NCI-H146 (cell line): ENCODE results near the gene ELL.
"Not testable (repeated sequence)": the region's sequence is repeated elsewhere in the genome, so short reads cannot be mapped to it uniquely, and the experiment has no call there.

ENCODE experiments used
- DNase-seq: peaks from one replicate; lab custom pipeline; 2025; lab: John Stamatoyannopoulos, UW

Gene ELL

DNA sequence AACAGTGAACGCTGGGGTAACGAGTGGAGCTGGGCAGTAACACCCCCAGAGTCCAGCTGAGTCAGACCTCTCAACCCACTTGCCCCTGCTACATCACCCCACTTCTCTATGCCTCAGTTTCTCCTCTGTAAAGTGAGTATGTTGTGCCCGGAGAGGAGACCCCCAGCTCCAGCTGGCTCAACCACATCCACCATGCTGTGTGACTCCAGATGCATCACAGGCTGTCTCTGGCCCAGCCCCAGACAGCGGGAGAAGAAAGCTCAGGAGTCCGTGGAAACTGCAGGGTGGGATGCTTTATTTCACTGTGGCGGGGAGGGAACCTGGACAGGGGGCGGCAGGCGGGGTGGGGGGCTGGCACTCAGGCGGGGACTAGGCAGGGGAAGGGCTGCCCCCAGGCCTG is 9.6 kb upstream of the ELL start:
- no peak for DNase-seq

DNA sequence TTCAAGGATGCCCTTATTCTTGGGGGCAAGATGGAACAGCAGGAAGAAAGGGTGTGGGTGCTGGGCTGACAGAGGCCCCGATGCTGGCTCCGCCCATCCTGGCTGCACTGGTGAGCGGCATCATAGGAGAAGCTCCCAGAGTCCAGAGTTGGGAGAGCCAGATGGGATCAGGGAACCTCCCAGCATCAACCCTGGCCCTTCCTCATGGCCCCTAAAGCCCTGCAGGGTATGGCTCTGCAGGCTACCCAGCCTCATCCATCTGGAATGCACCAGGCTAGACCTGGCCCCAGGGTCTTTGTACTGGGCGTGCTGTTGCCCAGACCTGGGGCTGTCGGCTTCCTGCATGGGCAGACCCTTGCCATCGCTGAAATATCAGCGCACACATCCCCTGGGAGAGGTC is 7.9 kb upstream of the ELL start:
- no peak for DNase-seq

DNA sequence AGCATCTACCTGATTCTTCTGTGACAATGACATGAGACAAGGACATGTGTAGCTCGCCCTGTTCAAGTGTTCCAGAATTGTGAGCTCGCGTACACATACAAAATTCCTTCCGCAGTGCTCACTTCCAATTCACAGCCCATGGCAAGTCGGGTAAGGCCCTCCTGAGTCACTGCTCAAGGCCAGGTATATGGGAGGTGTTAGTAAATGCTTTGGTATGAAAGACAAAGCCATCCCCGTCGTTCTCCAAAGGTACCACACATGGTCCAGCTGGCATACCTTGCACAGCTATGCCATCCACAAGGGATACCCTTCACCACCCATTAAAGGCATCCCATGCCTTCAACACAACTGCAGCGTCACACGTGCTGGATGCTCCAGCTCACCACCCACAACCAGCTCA is 4.4 kb upstream of the ELL start:
- no peak for DNase-seq

DNA sequence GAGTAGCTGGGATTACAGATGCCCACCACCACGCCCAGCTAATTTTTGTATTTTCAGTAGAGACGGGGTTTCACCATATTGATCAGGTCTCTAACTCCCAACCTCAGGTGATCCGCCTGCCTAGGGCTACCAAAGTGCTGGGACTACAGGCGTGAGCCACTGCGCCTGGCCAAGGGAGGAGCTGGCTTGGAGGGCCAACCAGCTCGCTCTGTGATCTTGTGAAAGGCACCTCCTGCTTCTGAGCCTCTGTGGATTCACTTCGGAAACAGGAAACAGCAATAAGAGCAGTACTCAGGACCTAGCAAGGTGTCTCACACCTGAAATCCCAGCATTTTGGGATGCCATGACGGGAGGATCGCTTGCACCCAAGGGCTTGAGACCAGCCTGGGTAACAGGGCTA is 2.0 kb upstream of the ELL start:
- no peak for DNase-seq

DNA sequence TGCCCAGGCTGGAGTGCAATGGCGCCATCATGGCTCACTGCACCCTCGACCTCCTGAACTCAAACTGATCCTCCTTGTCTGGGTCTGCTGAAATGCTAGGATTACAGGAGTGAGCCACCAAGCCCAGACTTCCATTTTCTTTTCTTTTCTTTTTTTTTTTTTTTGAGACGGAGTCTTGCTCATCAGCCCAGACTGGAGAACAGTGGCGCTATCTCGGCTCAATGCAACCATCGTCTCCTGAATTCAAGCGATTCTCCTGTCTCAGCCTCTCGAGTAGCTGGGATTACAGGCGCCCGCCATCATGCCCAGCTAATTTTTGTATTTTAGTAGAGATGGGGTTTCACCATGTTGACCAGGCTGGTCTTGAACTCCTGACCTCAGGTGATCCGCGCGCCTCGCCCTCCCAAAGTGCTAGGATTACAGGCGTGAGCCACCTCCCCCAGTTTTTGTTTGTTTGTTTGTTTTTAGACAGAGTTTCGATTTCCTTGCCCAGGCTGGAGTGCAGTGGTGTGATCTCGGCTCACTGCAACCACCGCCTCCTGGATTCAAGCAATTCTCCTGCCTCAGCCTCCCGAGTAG is 1.1 kb upstream of the ELL start:
- not testable (repeated sequence) for DNase-seq

DNA sequence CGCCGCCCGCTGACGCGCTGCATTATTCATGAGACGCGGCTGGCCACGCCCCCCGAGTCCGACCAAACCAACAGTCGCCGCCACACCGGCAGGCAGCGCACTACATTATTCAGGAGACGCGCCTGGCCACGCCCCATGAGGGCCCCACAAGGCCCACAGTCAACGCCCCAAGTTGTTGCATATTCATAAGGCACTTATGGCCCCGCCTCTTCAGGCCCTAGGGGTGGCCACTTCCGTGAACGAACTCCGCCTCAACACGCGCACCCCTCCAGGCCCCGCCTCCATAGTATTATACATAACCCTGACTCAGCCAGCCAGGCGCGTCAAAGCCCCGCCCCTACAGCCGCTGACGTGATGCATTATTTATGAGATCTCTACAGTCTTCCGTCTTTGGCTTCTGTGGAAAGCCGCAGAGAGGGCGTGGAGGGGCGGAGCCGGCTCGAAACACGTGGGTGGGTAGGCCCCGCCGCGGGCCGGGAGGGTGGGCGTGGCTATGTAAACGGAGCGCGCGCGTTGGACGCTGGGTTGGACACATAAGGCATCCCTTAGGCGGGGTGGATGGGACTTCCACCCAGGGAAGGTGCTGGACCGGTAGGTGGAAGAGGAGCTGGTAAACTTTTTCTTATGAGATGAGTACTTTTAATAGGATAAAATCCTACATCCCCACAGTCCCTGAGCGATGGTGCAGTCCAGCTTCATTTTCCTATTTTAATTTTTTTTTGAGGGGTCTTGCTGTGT is 423 bp upstream of the ELL start:
- DNase-seq = peak; percentile 100

DNA sequence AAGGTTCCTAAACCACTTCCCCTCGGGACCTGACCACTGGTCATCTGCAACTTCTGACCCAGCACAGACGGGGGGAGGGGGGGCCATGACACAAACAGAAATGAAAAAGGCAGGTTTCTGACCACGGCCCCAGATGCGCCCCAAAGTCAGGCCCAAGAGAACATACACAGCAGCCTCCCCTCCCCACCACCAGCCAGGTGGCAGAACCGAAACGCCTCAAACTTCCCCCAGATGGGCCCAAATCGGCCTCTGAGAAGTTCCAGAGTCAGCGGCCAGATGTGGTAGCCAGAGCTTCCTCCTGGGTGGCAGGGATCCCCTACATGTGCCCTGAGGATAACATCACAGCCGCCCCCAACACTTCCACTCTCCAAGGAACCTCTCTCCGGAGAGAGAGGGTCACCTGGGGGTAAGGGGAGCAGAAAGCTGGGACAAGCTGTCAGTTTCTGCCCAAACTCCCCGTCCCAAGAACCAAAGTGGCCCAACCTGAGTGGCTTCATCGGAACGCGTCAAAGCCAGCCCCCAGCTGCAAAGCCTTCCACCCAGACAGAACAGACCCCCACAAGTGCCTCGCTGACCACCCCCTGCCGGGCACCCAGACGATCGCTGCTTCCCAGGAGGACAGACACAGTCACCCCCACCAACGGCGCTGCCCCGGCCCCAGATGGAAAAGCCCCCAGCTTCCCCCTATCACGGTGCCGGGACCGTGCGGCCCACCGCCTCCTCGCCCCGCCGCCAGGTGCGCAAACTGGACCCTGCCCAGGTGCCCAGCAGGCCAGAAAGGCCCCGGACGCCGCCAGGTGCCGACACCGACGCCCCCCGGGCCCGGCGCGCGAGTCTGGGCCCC is 800 bp downstream of the ELL start:
- peak; percentile 54 for DNase-seq

DNA sequence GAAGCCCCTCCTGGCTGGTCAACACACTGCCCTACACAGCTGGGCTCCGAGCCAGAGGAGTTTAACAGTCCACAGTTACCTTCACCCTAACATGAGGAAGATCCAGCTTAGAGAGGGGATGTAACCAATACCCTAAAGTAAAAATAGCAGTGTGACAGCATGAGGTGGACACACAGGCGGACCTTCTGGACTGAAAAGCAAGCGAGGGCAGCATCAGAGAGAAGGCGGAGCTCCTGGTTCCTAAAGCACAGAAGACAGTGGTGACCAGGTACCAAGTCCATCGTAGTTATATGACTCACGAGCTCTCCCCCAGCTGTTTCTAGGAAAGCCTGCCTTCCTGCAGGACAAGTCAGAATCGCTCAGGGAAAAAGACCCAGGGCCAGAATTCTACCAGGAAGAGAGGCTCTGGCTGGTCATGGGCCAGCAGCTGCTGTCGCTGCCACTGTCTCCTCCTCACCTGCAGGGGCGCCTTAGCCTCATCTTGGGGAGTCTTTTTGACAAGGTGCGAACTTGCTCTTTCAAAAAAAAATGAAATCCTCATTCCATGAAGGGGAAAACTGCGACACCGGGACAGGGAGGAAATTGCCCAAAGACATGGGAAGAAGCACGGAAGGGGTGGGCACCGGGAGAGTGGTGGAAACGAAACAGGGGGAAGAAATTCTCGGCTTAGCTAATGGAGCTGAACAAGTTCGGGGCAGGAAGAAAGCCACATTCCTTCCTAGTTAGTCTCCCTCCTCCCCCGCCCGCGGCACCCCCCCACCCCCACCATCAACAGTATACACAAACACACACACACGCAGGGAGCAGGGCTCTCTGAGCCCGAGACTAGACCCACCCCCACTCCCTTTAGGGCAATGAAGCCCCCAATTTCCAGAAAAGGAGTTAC is 1.7 kb downstream of the ELL start:
- DNase-seq = peak; percentile 56

DNA sequence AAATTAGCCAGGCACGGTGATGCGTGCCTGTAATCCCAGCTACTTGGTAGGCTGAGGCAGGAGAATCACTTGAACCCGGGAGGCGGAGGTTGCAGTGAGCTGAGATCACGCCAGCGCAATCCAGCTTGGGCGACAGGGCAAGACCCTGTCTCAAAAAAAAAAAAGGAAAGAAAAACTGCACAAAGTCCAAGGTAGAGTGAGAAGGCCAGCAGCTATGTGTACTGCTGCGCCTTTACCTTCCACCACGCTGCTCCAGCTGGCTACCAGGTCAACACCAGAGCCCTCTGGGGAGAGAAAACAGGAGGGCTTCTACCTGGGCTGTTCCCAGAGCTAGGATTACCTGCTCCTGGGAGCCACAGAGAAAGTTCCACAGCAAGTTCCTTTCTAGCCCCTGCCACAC is 3.2 kb downstream of the ELL start:
- DNase-seq = no peak

DNA sequence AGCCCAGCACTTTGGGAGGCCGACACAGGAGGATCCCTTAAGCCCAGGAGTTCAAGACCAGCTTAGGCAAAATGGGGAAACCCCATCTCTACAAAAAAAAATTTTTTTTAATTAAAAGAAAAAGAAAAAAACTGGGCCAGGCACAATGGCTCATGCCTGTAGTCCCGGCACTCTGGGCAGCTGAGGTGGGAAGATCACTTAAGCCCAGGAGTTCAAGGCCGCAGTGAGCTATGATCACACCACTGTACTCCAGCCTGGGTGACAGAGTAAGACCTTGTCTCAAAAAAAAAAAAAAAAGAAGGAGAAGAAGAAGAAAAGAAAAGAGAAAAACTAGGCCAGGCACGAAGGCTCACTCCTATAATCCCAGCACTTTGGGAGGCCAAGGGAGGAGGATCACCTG is 4.3 kb downstream of the ELL start:
- no peak for DNase-seq

DNA sequence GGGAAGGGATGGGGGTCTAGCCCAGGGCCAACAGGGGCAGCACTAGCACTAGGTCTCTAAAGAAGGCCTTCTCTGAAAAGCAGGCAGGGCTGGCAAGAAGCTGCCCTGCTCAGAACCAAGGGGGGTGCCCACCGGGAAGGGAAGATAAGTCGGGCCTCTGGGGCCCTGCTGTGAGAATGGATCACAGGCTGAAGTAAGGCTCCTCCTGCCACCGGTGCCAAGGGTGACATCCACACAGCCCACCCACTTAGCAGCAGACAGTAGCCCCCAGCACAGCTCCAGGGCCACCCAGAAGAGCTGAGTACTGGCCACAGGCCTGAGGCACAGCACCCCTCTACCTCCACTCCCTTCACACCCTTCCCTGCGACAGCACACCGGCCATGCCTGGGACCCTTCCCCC is 5.9 kb downstream of the ELL start:
- no peak for DNase-seq

DNA sequence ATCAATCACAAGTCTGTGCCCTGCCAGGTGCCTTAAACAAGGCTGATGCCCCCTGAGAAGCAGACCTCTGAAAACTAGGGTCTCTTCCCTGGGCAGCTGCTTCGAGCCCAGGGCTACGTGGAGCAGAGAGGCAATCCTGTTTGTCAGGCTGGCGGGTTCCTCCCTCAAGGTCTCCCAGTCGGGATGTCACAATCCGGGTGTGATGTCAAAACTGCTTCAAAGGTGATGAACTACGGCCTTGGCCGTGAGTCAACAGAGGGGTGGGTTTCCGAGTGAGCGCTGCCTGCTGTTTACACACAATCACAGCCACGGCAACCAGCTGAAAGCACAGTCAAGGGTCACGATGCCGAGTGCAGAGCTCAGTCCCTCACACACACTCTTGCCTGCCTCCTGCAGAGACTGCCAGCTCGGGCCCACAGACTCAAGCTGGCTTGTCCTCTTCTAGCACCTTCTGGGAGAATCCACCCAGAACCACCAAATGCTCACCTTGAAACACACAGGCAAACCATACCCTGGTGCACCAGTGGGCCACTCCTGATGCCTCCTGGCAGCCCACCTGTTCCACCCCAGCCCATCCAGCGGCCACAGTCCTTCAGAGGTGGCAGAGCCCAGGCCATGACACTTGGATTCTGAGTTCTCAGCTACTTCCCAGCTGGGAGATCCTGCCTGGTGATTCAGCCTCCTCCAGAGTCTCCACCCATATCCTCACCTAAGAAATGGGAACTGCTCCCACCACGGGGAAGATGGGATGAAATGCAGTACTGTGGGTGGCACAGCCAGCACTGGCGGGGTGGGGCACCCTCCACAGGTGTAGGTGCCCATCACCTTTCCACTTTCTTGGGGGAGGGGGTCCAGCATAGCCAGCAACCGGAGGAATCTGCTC is 6.8 kb downstream of the ELL start:
- DNase-seq = peak; percentile 69

DNA sequence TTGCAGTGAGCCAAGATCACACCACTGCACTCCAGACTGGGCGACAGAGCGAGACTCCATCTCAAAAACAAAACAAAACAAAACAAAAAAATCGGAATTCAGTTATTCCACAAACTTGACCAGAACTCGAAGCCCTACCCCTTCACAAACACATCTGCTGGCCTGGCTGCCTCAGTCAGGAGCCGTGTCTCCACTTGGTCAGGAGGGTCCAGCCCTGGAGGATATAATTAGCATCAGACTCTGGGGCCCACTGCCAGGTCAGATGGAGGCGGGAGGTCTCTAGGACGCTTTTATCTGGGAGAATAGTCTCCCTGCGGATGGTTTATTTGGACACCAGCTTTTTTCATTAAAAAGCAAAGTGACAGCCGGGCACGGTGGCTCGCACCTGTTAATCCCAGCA is 8.0 kb downstream of the ELL start:
- DNase-seq = no peak

DNA sequence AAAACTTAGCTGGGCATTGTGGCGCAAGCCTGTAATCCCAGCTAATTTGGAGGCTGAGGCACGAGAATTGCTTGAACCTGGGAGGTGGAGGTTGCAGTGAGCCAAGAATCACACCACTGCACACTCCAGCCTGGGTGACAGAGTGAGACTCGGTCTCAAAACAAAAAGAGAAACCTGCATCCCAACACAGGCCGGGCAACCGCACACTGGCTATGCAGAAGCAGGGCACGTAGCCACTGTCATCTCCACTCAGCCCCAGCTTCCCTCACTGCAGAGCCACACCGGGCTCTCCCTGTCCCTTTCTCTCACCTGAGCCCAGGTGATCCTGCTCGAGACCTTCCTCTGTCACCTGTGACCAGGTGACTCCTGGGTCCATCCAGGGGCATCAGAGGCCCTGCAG is 11.7 kb downstream of the ELL start:
- no peak for DNase-seq

DNA sequence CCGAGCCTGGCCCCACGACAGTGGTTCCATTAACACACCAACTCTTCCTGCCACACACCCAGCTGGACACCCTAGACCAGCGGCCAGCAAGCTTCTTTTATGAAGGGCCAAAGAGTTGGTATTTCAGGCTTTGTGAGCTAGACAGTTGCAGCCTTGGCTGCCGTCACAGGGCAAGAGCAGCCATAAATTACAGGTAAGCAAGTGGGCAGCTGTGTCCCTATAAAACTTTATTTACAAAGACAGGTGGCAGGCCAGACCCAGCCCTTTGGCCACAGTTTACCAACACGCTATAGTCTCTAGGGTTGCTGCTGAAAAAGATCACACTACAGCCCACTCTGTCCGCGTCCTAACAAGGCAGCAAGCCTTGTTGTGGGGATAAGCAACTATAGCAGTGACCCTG is 13.3 kb downstream of the ELL start:
- DNase-seq = no peak

DNA sequence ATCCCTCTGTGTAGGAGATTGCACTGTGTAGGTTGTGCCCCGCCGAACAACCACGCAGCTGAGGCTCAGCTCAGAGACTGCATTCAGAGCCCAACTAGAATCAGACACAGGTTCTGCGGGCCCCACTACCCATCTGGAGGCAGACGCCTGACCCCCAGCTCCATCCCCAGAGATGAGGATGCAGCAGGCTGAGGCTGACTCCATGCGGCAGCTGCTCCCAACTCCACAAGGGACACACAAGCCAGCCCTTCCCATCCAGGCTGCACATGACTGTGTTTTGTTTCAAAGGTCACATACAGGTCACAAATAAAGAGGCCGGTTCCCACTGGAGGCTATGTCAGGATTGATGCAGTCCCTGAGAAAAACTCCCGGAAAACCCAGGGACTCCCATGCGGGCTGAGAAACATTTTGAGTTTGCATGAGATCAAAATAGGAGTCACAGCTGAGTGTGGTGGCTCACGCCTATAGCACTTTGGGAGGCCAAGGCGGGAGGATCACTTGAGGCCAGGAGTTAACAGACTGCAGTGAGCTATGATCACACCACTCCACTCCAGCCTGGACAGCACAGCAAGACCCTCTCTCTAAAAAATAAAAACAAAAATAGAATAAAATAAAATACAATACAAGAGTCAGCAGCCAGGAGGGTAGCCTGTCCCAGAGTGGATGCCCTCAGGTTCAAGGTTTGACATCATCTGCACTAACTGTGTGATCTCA is 14.0 kb downstream of the ELL start:
- no peak for DNase-seq

DNA sequence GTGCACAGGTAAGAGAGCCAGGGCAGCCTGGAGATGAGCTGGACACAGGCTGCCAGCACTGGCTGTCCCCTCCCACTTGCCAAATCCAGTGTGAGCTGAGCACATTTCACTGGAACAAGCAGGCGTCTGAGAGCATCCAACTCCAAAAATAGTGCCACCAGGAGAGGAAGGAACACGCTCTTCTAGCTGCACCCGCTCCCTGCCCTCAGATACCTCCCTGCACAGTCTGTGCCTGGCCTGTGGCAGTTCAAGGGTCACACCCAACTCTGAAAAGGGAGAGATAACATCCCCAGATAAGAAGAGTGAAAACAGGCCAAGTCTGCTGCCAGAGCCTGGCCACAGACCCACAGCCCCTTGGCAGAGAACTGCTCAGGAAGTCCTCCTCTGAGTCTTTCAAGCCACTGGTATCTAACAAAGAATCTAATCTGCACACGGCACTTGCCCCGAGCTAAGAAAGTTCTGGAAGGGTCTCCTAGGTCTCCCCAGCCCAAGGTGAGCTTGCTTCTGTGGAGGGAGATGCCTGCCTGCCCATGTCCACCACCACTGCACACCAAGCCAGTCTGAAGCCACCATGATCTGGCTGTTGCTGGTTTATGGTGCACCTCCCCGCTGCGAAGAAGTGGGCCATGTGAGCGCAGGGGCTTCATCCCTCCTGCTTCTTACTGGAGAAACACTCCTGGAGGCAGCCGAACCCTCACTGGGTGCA is 14.7 kb downstream of the ELL start:
- DNase-seq = no peak

DNA sequence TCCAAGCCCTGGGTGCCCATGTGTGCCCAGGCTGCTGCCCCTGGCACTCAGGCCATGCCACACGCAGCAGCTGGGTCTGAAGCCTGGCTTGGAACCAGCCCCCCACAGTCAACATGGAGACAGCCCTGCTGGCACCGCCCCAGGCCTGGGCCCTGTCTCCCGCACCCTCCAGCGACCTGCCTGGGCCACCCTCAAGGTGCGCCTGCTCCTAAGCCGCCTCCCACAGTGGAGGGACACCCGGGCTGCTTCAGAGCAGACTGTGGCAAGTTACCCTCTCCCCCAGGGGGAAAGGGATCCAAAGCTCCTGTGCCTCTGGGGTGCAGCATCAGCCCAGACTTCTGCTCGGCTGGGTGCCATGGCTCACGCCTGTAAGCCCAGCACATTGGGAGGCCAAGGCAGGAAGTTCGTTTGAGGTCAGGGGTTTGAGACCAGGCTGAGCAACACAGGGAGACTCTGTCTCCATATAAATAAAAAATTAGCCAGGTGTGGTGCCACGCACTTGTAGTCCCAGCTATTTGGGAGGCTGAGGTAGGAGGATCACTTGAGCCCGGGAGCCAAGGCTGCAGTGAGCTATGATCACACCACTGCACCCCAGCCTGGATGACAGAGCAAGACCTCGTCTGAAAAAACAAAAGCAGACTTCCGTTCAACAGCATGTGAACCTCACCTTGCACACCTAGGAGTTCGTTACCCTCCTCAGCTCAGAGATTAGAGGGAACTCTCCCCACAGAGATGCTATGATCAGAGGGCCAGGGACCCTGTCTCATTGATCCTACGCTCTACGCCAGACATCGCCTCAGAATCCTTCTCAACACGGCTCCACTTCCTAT is 15.6 kb downstream of the ELL start:
- no peak for DNase-seq
